SK-N-SH (cell line): ENCODE results near the gene LMBR1L.

ENCODE experiments used
- FOXM1 ChIP-seq: IDR thresholded peaks from 2 replicates; pipeline ENCODE4 v1.4.0; 2012; ENCODE audit warnings: low read depth, mild to moderate bottlenecking
- TF ChIP-seq, protein P1 (sequence below): fragments of 200-600 bp; sonication (generic); IDR thresholded peaks from 2 replicates; pipeline ENCODE4 v1.6.1; 2017; ENCODE audit warnings: antibody characterized with exemption, mild to moderate bottlenecking, moderate library complexity

DNA sequence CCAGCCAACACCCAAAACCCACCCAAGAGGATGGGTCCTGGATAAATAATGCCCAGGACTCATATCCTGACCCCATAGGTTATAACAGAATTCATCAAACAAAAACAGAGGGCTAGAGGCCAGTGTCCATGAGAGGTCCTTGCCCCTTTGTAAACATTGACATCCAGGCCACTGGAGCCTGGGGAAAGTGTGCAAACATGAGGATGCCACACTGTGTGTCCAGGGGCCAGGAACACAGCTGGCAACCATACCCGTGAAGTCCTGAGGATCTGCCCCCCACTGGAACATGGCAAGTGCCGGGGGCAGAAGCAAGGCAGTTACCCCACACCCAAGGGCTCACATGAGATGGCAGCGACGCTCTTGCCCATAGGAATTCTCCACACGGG is 45.9 kb downstream of the LMBR1L start:
- TF ChIP-seq FOXM1: no peak
- TF ChIP-seq, protein P1, sequence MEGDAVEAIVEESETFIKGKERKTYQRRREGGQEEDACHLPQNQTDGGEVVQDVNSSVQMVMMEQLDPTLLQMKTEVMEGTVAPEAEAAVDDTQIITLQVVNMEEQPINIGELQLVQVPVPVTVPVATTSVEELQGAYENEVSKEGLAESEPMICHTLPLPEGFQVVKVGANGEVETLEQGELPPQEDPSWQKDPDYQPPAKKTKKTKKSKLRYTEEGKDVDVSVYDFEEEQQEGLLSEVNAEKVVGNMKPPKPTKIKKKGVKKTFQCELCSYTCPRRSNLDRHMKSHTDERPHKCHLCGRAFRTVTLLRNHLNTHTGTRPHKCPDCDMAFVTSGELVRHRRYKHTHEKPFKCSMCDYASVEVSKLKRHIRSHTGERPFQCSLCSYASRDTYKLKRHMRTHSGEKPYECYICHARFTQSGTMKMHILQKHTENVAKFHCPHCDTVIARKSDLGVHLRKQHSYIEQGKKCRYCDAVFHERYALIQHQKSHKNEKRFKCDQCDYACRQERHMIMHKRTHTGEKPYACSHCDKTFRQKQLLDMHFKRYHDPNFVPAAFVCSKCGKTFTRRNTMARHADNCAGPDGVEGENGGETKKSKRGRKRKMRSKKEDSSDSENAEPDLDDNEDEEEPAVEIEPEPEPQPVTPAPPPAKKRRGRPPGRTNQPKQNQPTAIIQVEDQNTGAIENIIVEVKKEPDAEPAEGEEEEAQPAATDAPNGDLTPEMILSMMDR: no peak
